Stomach (tissue), 9 donors: ENCODE measurements around the gene TRIM49D1. TPM values are rescaled to one million over a fixed set of nuclear protein-coding genes. Genes with fewer than 3 reads are reported as not detected.
A peak's percentile ranks its signal among the peaks of the same experiment; 100 is the strongest.
"Not testable (repeated sequence)": the region's sequence is repeated elsewhere in the genome, so short reads cannot be mapped to it uniquely, and the experiment has no call there.

Experiments used
- DNase-seq, 2 donors: peaks; one replicate each; pipeline versions ENCODE4 v3.0.0 to v3.0.0-alpha.2; 2013 to 2019
- H3K27ac ChIP-seq, 5 donors: fragments of 200-600 bp in 4 of 5; sonication (generic) in 4 of 5; one replicate each; pipeline ENCODE4 v1.5.1; 2013 to 2019; ENCODE audit warnings: mild to moderate bottlenecking in 1 of 5, moderate library complexity in 1 of 5
- H3K27me3 ChIP-seq, 3 donors: fragments of 200-600 bp; sonication (generic); one replicate each; pipeline ENCODE4 v1.5.1; 2017 to 2019; ENCODE audit warnings: mixed run types in 1 of 3
- H3K36me3 ChIP-seq, 4 donors: fragments of 200-600 bp; sonication (generic); 1 replicate in 3 of 4; 2 replicates in 1 of 4; pipeline ENCODE4 v1.5.1; 2016 to 2019
- H3K4me1 ChIP-seq, 4 donors: fragments of 200-600 bp; sonication (generic); one replicate each; pipeline ENCODE4 v1.5.1; 2016 to 2019
- H3K4me3 ChIP-seq, 4 donors: fragments of 200-600 bp; sonication (generic) in 3 of 4; one replicate each; pipeline ENCODE4 v1.5.1; 2016 to 2019; ENCODE audit warnings: mild to moderate bottlenecking in 1 of 4
- H3K9me3 ChIP-seq, 4 donors: fragments of 200-600 bp; sonication (generic); one replicate each; pipeline ENCODE4 v1.5.1; 2016 to 2019
- WGBS, 5 donors: extraction: QIAGEN DNeasy Blood & Tissue Kit in 3 of 5; methylation state at CpG; one replicate each; pipeline versions ENCODE4 v1.1.5 to v1.1.7; 2013 to 2018; 5-methylcytosine and 5-hydroxymethylcytosine counted together
- intact Hi-C: fragments of 100-400 bp; cut with DNase I; formaldehyde crosslinking; loops from one replicate; pipeline ENCODE4 v1.15.1; 2023; ENCODE audit warnings: low total_unique reads
- polyA plus RNA-seq, 3 donors: library from polyadenylated mRNA; stranded (reverse); fragments of 200-250 nt; gene quantifications; one replicate each; pipeline ENCODE4 v1.2.3, GENCODE V29; 2013
- small RNA-seq, 4 donors: library from RNA; depleted of rRNA; stranded (forward); fragments of <200 nt; gene quantifications; one replicate each; pipeline ENCODE3, GENCODE V24; 2016
- total RNA-seq, 5 donors: library from RNA; depleted of rRNA; stranded (reverse); fragments of >200 nt; gene quantifications; one replicate each; pipeline versions ENCODE4 v1.1.0 to v1.2.3, GENCODE V29; 2014 to 2016
- donor health status: healthy with polysubstance abuse.
- donor health status: Bipolar disorder and iron deficiency.
- donor health status: healthy.

Gene TRIM49D1
- total and polyA plus RNA-seq, 8 donors = not detected

GRCh38 chr11:89863906-89864704, 57.9 kb downstream of the TRIM49D1 start:
- H3K27ac ChIP-seq, intact Hi-C loops, H3K36me3 ChIP-seq, H3K4me1 ChIP-seq, H3K9me3 ChIP-seq, H3K27me3 ChIP-seq: not testable (repeated sequence)
- peak overlapping the region in 3 of 4 donors; percentile 20 to 25 (median 21) for H3K4me3 ChIP-seq
- peak in 1 of 2 donors; percentile 16 for DNase-seq
- 2 to 11% (median 4%) methylated on average over 7 to 39 of the region's 66 CpGs; no CpG with 5 or more reads in 1 of the 5 donors for WGBS, 5 donors

Small RNA genes within 50 kb of the gene (small RNA-seq; reads per million reads assigned to genes)
- 0 reads per million in 4 donors for gene AP004607.1

Other genes starting within 250 kb of the TRIM49D1 start
- not detected for gene TRIM77, start 211.9 kb downstream of the TRIM49D1 start, total RNA-seq
- gene TRIM77, start 211.9 kb downstream of the TRIM49D1 start, polyA plus RNA-seq = not detected
- gene TRIM49, start 113.7 kb downstream of the TRIM49D1 start, total RNA-seq = not detected
- gene TRIM49, start 113.7 kb downstream of the TRIM49D1 start, polyA plus RNA-seq = not detected
- not detected for gene TRIM64B, start 43.8 kb downstream of the TRIM49D1 start, total RNA-seq
- not detected for gene TRIM64B, start 43.8 kb downstream of the TRIM49D1 start, polyA plus RNA-seq
- gene TRIM49D2, start 1.8 kb upstream of the TRIM49D1 start, total RNA-seq = not detected
- gene TRIM49D2, start 1.8 kb upstream of the TRIM49D1 start, polyA plus RNA-seq = not detected
- gene TRIM64, start 43.8 kb upstream of the TRIM49D1 start, total RNA-seq = not detected
- gene TRIM64, start 43.8 kb upstream of the TRIM49D1 start, polyA plus RNA-seq = not detected
- not detected for gene TRIM49C, start 108.9 kb upstream of the TRIM49D1 start, total RNA-seq
- gene TRIM49C, start 108.9 kb upstream of the TRIM49D1 start, polyA plus RNA-seq = not detected
- gene UBTFL1, start 163.7 kb upstream of the TRIM49D1 start, total RNA-seq = not detected
- not detected for gene UBTFL1, start 163.7 kb upstream of the TRIM49D1 start, polyA plus RNA-seq
- gene NAALAD2, start 212.4 kb upstream of the TRIM49D1 start, total RNA-seq = 10 to 100 TPM in 1 of 5 donors, 1 to 10 TPM in 1, under 1 TPM in 1, not detected in 2; 0.89 to 15.8 (median 3.3) TPM
- gene NAALAD2, start 212.4 kb upstream of the TRIM49D1 start, polyA plus RNA-seq = under 1 TPM; 0.25 to 0.48 (median 0.46) TPM